K562 (cell line): ENCODE measurements around the gene TSPAN32.

Source experiments
- BRF2 ChIP-seq: IDR thresholded peaks from 3 replicates; pipeline ENCODE4 v1.6.1; 2011; ENCODE audit warnings: borderline replicate concordance, mild to moderate bottlenecking; ENCODE audit not compliant: insufficient read length, insufficient read depth
- CTCF ChIP-seq, 3 experiments: IDR thresholded peaks in 2 of 3; conservative IDR thresholded peaks in 1 of 3; 2 replicates each; pipeline ENCODE4 v1.5.1; 2011 to 2012; ENCODE audit warnings: low read length in 3 of 3, mild to moderate bottlenecking in 3 of 3, control low read depth in 2 of 3, improper control_type of control experiment in 1 of 3, inconsistent platforms in 1 of 3, low read depth in 1 of 3, mixed read lengths in 1 of 3, moderate library complexity in 1 of 3; ENCODE audit not compliant: insufficient read depth in 2 of 3
- ESRRA ChIP-seq: fragments of 450-650 bp; IDR thresholded peaks from 2 replicates; pipeline ENCODE4 v1.6.1; 2014; ENCODE audit warnings: low read depth, mild to moderate bottlenecking, moderate library complexity, borderline replicate concordance
- POLR2A ChIP-seq: fragments of 450-650 bp; conservative IDR thresholded peaks from 2 replicates; pipeline ENCODE4 v1.6.1; 2016
- SRSF1 ChIP-seq: fragments of 200-400 bp; formaldehyde crosslinking; IDR thresholded peaks from 2 replicates; pipeline ENCODE4 v1.6.1; 2017; ENCODE audit warnings: mild to moderate bottlenecking, low read depth, low read length, moderate library complexity

GRCh38 chr11:2325123-2325522, 23.3 kb downstream of the TSPAN32 start:
- TF ChIP-seq ESRRA (no peak), POLR2A (no peak), BRF2 (no peak), SRSF1 (no peak), CTCF (IDR thresholded peaks at IDR 0.05 in 2 of 3, conservative IDR thresholded peaks at IDR 0.05 in 1 of 3; ENCODE audit: insufficient read depth in 2 of 3, low read depth in 1 of 3, low read length in 3 of 3) (no peak)
